ENCODE measurements around the gene PLEKHA7.

The PLEKHA7 gene

GRCh38 chr11:16880184-16880801 is 133.9 kb downstream of the PLEKHA7 start:
- H3K4me3 ChIP-seq (ENCODE audit: low read depth, low read length), result no peak overlapping the region
- in situ Hi-C loops (cut with HindIII; ENCODE audit: low sequenced_read_pairs), result no loop called here
- DNase-seq (ENCODE audit: low read depth), result no peak
- TF ChIP-seq CTCF (IDR thresholded peaks at IDR 0.05; ENCODE audit: low read depth, low read length, missing control alignments), result no peak

GRCh38 chr11:16879690-16880089 is 134.5 kb downstream of the PLEKHA7 start:
- in situ Hi-C loops (cut with HindIII; ENCODE audit: low sequenced_read_pairs), result no loop called here
- TF ChIP-seq CTCF (IDR thresholded peaks at IDR 0.05; ENCODE audit: low read depth, low read length, missing control alignments), result no peak
- no peak overlapping the region for H3K4me3 ChIP-seq (ENCODE audit: low read depth, low read length)
- no peak for DNase-seq (ENCODE audit: low read depth)

- H3K4me3 ChIP-seq (ENCODE audit: low read depth, low read length), result no peak overlapping the region
- in situ Hi-C loops (cut with HindIII; ENCODE audit: low sequenced_read_pairs), result no loop called here
- DNase-seq (ENCODE audit: low read depth), result no peak
- no peak for TF ChIP-seq CTCF (IDR thresholded peaks at IDR 0.05; ENCODE audit: low read depth, low read length, missing control alignments)
Observed at GRCh38 chr11:16876837-16877236, 137.4 kb downstream of the PLEKHA7 start.

- TF ChIP-seq CTCF (IDR thresholded peaks at IDR 0.05; ENCODE audit: low read depth, low read length, missing control alignments), result no peak
- H3K4me3 ChIP-seq (ENCODE audit: low read depth, low read length), result no peak overlapping the region
- in situ Hi-C loops (cut with HindIII; ENCODE audit: low sequenced_read_pairs), result no loop called here
- no peak for DNase-seq (ENCODE audit: low read depth)
Observed at GRCh38 chr11:16876053-16876752, 138.0 kb downstream of the PLEKHA7 start.

GRCh38 chr11:16874275-16874975 is 139.8 kb downstream of the PLEKHA7 start:
- in situ Hi-C loops (cut with HindIII; ENCODE audit: low sequenced_read_pairs), result no loop called here
- H3K4me3 ChIP-seq (ENCODE audit: low read depth, low read length), result no peak overlapping the region
- no peak for TF ChIP-seq CTCF (IDR thresholded peaks at IDR 0.05; ENCODE audit: low read depth, low read length, missing control alignments)
- DNase-seq (ENCODE audit: low read depth), result no peak

GRCh38 chr11:16873289-16873688 is 140.9 kb downstream of the PLEKHA7 start:
- in situ Hi-C loops (cut with HindIII; ENCODE audit: low sequenced_read_pairs), result no loop called here
- no peak for DNase-seq (ENCODE audit: low read depth)
- no peak overlapping the region for H3K4me3 ChIP-seq (ENCODE audit: low read depth, low read length)
- TF ChIP-seq CTCF (IDR thresholded peaks at IDR 0.05; ENCODE audit: low read depth, low read length, missing control alignments), result no peak
